Limb (tissue), 2 donors: Measurements from ENCODE around the gene PARP3.

Experiments
- DNase-seq, 2 donors: peaks; one replicate each; pipeline ENCODE4 v3.0.0-alpha.2; 2016; ENCODE audit errors: extremely low spot score in 2 of 2

PARP3 gene

DNA sequence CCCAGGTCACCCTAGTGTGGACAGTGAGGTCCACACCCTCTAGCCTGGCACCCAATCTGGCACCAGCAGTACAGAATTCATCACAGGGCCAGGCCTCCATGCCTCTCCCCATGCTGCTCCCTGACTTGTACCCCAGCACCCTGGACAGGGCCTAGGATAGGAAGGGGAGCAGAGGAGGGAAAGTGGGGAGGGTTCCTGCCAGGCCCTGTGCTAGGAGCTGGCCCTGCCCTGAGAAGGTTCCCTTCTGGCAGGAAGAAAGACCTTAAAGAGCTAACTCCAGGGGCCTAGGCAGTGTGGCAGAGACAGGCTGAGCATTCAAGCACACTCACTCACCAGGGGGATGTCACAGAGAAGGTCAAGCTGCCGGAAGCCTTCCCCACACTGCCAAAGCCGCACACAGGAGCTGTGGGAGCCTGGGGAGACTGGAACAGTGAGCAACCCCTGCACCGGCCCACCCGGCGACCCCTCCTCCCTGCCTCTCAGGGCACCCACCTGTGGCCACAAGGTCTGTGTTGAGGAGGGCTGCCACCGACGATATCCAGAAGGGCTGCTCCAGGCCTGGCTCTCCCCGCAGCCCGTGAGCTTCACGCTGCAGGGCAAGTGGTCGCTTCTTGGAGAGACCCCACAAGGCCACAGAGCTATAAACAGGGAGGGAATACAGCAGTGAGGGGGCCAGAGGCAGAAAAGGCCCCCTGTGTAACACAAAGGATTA, 7.9 kb upstream of the PARP3 start:
- no peak for DNase-seq

DNA sequence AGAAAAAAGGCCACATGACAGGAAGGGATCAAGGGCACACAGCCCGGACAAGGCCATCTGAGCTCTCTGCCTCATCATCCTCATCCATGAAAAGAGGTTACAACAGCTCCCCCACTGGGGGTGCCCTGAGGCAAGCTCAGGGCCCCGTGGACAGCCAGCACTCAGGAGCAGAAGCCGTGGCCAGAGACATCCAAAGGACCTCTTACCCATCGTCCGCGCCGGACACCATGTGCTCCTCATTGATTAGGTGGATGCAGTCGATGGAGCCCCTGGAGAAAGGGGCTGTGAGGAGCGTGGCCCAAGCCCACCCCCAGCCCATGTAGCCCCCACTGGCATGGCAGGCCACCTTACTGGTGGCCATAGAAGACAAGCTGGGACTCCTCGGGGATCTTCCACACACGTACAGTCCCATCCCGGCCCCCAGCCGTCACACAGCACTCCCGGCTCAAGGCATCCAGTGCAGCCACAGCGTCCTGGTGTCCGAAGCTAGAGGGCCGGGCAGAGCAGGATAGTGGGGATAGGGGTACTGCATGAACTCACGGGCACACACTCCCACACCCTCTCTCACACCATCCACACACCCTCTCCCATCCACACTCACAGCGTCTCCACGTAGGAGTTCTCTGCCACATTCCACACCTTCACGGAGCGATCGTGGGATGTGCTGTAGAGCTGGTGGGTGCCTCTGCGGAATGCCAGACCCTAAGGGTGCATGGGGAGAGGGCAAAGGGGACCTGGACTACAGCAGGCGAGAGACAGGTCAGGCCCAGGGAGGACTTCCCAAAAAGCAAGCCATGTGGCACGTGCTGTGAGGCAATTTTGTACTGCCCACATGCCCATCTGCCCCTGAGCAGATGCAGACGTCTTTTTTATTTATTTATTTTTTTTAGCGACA, 6.9 kb upstream of the PARP3 start:
- DNase-seq: no peak

DNA sequence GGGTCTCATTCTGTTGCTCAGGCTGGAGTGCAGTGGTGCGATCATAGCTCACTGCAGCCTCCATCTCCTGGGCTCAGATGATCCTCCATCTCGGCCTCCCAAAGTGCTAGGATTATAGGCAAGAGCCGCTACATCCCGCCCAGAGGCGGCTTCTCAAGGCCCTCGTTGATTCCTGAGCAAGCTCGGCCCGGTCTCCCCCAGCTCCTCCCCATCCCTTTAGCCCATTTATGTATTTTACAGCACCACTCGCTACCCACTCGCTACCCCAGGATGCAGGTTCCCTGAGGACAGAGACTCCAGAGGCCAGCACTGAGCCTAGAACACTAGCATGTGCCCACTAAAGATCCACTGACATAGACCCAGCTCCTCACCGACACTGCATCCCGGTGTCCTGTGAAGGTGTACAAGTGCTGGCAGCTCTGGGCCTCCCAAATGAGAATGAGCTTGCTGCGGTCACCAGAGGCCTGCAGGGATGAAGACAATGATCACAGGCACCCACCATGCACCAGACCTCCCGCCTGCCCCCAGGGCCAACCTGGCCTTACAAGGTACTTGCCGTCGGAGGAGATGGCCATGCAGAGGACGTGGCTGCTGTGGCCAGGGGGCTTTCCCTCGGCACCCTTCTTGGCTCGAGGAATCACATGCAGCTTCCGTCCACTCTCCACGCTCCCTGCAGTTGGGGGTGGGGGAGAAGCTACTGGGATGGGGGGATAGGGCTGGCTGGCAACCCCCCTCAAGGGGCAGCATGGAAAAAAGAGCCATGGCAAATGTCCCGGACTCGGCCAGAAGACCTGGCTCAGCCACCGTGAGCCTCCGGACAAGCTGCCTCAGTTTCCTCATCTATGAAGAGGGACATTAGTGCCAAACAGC, 6.0 kb upstream of the PARP3 start:
- no peak for DNase-seq

DNA sequence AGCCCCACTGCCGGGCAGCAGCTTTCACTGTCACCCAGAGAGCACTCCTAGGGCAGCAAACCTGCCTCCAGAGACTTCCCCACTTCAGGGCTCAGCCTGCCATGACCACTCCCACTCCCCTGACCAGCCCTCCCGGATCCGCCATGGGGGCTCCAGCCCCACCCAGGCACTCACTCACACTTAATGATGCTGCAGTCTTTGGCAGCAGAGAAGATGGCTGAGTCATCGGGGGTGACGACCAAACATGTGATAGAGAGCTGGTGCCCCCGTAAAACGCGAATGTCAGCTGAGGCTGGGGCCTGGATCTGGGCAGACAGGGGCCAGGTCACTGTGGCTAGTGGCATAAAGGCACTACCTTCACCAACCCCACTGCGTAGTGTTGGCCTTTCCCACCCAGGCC, 5.1 kb upstream of the PARP3 start:
- DNase-seq: no peak

DNA sequence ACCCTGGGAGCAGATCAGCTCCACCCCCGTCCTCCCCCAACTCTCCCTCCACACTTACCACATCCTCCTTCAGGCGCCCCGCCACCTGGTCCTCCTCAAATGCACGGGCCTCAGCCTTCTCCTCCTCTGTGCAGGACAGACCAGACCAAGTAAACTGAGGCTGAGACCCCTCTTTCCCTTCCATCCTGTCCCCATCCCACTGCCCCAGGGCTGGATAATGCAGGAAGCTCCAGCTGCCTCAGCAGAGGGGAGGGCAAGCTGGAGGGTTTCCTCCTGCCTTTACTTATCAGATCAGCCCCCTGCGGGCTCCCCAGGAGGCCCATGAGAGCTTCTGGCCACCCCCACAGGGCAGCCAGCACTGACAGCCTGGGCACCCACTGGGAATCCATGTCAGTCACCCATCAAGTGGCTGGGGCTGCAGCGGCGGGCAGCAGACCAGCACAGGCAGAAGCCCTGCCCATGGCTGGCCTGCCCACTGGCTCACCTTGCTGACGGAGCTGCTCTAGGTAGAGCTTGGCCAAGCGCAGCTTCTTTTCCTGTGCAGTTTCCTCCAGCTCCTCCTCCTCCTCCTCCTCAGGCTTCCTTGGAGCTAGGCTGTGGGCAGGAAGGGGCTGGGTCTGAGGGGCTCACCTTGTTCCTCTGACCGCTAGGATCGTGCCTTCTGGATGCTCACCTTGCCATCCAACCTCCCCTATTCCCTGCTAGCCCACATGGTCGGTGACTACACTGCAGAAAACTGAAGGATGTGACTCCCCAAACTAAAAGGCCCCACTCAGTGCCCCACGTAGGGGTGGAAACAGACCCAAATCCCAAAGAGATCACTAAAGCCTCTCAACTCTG, 4.3 kb upstream of the PARP3 start:
- DNase-seq: no peak

DNA sequence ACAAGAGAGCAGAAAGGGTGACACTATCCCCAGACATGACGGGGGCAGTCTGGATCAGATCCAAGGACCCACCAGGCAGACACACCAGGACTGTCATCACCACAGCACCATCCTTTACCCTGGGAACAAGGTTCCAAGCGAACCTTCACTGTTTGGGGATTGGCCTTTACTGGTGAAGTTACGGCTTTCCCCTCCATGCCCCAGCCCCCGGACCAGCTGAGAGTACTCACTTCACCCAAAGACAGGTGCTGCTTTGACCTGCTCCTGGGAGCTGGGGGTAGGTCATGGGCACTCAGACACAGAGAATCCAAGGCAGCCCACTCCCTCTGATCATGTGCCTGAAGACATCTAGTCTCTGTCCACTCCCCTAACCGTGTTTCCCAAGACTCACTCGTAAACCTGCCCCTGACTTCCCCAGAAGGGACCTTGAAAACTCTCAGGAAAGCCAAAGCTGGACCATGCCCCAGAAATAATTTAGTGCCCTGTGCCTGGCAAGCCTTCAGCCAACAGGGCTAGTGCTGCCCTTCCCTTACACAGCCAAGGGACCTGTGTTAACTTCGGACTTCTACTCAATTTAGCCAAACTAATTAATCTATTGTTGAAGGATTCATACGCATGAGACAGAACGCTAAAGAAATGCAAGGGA, 3.3 kb upstream of the PARP3 start:
- DNase-seq: peak in 1 of 2 donors; percentile 11

DNA sequence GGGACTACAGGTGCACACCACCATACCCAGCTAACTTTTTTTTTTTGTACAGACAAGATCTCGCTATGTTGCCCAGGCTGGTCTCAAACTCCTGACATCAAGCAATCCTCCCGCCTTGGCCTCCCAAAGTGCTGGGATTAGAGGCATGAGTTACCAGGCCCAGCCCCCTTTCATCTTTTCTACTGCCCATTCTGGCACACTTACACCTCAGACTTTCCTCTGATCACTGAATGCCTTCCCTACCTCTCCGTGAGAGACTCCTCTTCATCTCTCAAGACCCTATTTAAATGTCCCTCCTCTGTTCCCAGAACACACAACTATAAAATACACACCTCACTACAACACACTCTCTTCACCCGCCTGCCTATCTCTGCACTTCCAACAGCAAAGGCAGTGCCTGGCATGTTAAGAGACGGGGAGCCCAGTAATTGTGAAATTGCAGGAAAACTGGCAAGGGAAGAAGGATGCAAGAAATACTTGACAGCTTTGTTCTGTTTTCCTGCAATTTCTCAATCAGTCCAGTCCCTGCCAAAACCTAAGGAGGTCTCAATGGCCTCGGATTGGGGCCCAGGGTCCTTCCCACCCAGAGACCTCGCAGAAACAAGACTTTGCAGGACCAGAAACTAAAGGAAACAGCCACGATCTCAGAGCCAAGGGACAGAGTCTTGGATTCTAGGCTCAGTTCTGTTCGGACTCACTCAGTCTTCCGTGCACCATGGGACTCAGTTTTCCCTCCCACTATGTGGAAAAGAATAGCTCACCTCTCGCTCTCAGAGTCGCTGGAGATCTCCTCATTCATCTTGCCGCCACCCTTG, 1.3 kb upstream of the PARP3 start:
- DNase-seq: no peak

DNA sequence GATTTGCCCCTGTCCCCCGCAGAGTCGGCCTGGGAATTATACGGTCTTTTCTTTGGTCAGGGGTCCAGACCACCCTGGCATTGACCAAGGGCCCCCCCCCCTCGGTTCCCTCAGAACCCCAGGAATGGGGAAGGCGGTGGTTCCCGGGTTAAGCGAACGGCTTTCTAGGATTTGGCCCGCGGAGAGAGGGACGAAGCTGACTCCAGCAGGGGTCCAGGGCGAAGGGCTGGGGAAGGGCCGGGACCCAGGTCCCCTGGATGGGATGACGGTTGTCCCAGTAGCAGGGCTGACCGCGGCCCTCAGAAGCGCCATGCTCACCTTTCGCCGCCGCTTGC, 733 bp upstream of the PARP3 start:
- no peak for DNase-seq

DNA sequence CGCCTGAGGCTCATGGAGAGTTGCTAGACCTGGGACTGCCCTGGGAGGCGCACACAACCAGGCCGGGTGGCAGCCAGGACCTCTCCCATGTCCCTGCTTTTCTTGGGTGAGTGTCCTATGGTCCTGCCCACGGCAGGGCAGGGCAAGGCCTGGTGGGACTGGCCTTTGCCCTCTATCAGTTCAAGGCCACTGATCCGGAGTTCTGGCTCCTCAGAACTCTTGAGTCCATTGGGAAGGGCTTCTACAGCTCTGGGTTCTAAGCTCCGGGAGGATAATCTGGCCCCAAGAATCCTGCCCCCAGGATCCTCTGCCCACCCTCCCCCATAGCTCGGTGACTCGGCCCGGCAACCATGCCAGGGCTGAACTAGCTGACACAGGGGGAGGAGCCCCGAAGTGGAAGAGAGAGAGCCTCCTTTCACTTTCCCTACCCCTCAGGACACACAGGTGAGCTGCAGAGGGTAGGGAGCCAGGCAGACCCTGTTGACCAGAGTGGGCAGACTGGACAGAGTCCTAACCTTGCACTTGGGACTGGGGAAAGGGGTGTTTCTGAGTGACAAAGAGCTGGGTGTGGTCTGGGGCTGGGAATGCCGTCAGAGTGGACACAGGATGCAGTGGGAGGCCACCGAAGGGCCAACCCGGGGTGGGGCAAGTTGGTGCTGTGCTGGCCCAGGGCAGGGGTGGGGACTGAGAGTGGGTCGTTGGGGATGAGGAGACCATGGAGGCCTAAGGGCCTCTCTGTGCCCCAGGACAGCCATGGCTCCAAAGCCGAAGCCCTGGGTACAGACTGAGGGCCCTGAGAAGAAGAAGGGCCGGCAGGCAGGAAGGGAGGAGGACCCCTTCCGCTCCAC, 664 bp downstream of the PARP3 start:
- DNase-seq: peak in 1 of 2 donors; percentile 42

DNA sequence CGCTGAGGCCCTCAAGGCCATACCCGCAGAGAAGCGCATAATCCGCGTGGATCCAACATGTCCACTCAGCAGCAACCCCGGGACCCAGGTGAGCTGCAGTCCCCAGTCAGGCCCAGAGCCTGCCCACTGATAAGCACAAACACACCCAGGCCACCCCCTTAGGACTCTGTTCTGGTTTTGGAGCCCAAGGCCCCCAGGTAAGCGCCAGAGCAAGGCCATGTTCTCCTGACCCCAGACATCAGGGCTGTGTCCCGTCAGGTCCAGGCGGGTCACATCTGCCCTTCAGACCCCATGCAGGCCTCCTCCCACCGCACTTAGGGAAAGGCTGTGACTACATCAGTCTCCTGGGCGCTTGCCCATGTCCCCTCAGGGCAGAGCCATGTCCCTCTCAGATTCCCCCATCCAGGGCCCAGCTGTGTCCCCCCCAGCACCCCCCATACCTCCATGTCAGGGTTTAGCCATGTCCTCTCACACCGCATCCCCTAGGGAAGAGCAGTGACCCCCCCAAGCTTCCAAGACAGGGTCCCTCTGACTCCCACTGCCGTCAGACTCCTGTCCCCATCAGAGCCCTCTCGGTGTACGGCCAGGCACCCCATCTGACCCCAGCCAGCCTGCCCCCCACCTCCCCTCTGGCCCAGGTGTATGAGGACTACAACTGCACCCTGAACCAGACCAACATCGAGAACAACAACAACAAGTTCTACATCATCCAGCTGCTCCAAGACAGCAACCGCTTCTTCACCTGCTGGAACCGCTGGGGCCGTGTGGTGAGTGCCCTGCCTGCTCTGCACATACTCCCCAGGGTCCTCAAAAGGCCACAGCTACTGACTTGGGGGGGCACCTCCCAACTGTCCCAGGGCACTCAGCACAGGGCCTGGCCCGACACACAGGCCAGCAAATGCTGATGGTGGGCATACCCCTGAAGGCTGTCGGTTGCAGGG, 1.6 kb downstream of the PARP3 start:
- DNase-seq: peak in 1 of 2 donors; percentile 36

DNA sequence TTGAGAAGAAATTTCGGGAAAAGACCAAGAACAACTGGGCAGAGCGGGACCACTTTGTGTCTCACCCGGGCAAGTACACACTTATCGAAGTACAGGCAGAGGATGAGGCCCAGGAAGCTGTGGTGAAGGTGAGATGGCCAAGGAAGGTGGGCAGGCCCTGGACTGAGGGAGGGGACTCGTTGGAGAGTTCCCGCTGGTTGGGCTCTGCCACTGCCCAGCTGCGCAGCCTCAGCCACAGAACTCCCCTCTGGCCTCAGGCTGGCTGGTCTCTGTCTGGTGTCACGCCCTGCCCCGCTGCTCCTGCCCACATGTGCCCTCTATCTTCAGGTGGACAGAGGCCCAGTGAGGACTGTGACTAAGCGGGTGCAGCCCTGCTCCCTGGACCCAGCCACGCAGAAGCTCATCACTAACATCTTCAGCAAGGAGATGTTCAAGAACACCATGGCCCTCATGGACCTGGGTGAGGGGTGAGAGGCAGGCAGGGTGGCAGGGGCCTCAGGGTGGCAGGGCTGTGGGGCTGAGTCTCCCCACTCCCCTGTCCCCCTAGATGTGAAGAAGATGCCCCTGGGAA, 2.4 kb downstream of the PARP3 start:
- DNase-seq: peak in 1 of 2 donors; percentile 16

DNA sequence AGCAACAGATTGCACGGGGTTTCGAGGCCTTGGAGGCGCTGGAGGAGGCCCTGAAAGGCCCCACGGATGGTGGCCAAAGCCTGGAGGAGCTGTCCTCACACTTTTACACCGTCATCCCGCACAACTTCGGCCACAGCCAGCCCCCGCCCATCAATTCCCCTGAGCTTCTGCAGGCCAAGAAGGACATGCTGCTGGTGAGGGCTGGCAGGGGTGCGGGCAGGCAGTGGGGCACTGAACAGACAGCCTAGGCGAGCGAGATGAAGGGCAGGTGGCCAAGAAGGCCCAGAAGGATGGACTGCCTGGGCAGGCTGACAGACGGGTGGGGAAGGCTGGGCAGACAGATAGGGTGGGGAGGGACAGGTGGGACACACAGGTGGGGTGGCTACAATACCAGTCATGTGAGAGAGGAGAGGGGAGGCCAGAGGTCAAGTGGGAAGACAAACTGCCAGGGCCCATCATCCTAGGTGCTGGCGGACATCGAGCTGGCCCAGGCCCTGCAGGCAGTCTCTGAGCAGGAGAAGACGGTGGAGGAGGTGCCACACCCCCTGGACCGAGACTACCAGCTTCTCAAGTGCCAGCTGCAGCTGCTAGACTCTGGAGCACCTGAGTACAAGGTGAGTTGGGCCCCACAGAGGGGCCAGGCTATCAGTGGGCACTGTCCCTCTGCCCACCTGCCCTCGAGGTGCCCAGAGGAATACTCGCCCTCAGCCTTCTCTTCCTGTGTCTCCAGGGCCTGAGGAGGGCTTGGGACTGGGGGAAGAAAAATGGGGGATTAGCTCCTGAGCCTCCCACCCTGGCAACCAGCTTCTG, 3.1 kb downstream of the PARP3 start:
- peak in 1 of 2 donors; percentile 23 for DNase-seq

DNA sequence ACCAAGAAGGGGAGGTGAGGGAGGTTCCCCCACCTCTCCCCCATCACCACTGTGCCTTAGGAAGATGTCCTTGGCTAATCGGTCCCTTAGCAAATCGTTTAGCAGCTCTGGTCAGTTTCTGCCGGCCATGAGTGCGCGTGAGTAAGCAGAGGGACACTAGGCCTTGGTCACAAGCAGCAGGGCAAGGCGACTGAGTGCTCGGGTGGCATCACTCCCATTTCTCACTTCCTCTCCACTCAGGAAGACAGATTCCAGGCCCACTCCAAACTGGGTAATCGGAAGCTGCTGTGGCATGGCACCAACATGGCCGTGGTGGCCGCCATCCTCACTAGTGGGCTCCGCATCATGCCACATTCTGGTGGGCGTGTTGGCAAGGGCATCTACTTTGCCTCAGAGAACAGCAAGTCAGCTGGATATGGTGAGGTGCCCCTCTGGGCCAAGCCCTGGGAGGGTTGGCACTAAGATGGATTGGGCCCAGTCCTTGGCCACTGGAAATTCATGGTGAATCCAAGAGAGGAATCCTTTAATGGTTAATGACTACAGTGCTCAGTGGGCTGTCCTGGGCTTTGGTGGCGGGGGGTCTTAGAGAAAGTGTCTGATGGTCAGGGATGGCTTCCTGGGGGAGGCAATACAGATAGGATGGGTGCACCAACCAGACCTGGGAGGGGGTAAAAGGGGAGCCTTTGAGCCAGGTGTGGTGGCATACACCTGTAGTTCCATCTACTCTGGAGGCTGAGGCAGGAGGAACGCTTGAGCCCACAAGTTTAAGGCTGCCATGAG, 4.0 kb downstream of the PARP3 start:
- peak in 1 of 2 donors; percentile 17 for DNase-seq

DNA sequence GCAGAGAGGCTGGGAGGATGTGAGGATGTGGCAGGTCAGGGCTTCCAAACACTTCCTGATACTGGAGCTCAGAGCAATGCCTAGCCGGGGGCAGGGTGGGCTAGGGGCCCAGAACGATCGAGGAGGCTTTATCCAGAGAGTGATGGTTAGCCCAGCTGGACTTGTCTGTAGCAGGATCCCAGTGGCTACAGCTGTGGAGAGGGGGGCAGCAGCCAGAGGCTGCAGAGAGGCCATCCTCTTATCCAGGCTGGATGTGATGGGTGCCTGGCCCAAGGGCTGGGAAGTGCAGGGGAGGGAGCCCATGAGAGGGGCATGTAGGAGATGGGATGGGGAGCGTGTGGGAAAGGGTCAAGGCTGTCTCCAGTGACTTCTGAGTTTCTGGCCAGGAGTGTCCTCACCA, 4.6 kb downstream of the PARP3 start:
- peak in 1 of 2 donors; percentile 14 for DNase-seq

DNA sequence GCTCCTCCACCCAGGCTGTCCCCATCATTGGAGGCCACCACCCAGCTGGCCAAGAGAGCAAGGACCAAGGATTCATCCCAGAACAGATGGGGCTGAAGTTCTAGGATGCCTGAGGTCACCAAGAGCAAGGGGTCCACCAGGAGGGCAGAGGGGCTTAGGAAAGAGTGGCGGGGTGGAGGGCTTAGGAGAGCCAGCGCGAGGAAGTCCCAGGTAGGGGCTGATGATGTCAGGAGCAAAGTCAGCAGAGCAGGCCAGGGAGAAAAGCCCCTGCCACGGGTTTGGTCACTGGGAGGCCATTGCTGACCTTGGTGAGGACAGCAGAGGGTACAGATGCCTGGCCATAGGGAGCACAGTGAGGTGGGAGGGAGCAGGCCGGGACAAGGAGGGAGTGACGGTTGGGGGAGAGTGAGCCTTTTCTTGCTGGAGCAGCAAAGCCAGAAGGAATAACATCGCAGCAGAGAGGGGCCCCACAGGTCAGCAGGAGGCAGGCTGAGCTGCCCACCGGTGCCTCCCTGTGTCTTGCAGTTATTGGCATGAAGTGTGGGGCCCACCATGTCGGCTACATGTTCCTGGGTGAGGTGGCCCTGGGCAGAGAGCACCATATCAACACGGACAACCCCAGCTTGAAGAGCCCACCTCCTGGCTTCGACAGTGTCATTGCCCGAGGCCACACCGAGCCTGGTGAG, 5.2 kb downstream of the PARP3 start:
- peak in 1 of 2 donors; percentile 18 for DNase-seq
